Activated CD4-positive, alpha-beta T cell treated with anti-CD3 and anti-CD28 coated beads, Interleukin-2, amount 10 ng/mL, durations not matched to agents 24 days and 14 days (primary cell): Measurements from ENCODE around the gene STT3B. TPM values are rescaled to one million over a fixed set of nuclear protein-coding genes. Genes with fewer than 3 reads are reported as not detected.

Experiments used
- DNase-seq: peaks from one replicate; pipeline ENCODE4 v3.0.0; 2022
- H3K27ac Mint-ChIP-seq: one replicate; pipeline ENCODE4 v1.8.0; 2022; ENCODE audit warnings: mild to moderate bottlenecking, mixed read lengths
- H3K27me3 Mint-ChIP-seq: one replicate; pipeline ENCODE4 v1.8.0; 2022; ENCODE audit warnings: mixed read lengths
- H3K36me3 Mint-ChIP-seq: one replicate; pipeline ENCODE4 v1.8.0; 2022; ENCODE audit warnings: low read depth, mild to moderate bottlenecking, mixed read lengths
- H3K4me1 Mint-ChIP-seq: one replicate; pipeline ENCODE4 v1.8.0; 2021; ENCODE audit warnings: mixed read lengths
- H3K4me3 Mint-ChIP-seq: one replicate; pipeline ENCODE4 v1.8.0; 2022; ENCODE audit warnings: mild to moderate bottlenecking, moderate library complexity, mixed read lengths
- H3K9me3 Mint-ChIP-seq: one replicate; pipeline ENCODE4 v1.8.0; 2021; ENCODE audit warnings: mixed read lengths
- intact Hi-C: fragments of 100-400 bp; cut with micrococcal nuclease; formaldehyde crosslinking; loops from one replicate; pipeline ENCODE4 v1.15.1; 2023
- total RNA-seq: library from RNA; stranded (reverse); gene quantifications from 2 replicates; pipeline ENCODE4 v1.2.3, GENCODE V29; 2022

Gene STT3B
- total RNA-seq, 1 donor from 2014 or later = 120 TPM

DNA sequence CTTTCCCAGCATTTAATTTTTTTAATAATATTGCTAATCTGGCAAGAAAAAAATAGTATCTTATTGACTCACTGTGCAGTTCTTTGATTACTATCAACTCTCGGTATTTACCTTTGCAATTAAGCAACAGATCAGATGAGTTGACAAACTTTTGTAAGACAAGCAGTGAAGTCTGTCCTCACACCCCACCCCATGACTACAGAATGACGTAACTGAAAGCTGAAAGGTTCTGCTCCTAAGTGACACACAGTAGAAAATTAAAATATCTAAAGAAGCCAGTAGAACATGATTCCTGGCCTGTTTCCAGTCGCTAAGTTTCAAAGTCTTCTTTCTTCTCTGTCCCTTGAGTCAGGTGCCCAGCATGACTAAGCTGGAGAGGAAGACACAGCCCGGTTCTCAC is 135.5 kb downstream of the STT3B start:
- no peaks in the 10 kb centered on the region for H3K27me3 Mint-ChIP-seq
- no peaks in the 10 kb centered on the region for H3K4me1 Mint-ChIP-seq
- H3K27ac Mint-ChIP-seq = no peak overlapping the region
- intact Hi-C loops = no loop called here
- no peaks in the 10 kb centered on the region for H3K36me3 Mint-ChIP-seq
- no peak for DNase-seq
- no peaks in the 10 kb centered on the region for H3K9me3 Mint-ChIP-seq
- no peak overlapping the region for H3K4me3 Mint-ChIP-seq

DNA sequence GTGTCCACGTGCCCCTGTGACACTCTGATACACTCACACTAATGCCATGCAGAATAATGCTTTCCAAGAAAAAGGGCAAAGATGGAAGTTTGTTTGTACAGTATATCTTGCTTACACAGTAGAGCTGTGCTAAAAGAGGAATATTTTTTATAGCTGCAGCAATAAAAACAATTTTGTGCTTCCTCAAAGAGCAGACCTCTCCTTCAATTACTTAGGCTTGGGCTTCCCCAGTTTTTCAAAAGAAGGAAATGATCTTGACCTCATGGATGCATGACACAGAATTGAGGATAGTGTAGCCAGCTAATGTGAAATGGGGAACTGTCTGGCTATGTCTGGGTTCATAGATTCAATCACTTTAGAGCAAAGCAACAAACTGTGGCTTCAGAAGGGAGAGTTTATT is 137.4 kb downstream of the STT3B start:
- intact Hi-C loops = no loop called here

GRCh38 chr3:31670722-31671121 is 138.0 kb downstream of the STT3B start:
- no peak overlapping the region for H3K4me3 Mint-ChIP-seq
- H3K36me3 Mint-ChIP-seq = no peaks in the 10 kb centered on the region
- H3K27ac Mint-ChIP-seq = no peak overlapping the region
- H3K9me3 Mint-ChIP-seq = no peaks in the 10 kb centered on the region
- intact Hi-C loops = no loop called here
- no peak for DNase-seq
- H3K27me3 Mint-ChIP-seq = no peaks in the 10 kb centered on the region
- H3K4me1 Mint-ChIP-seq = no peaks in the 10 kb centered on the region

More for the DNA sequence above, 137.4 kb downstream of the STT3B start:
- Mint-ChIP-seq H3K27me3 (no peaks in the 10 kb centered on the region), H3K4me1 (no peaks in the 10 kb centered on the region), H3K4me3 (no peak overlapping the region), H3K9me3 (no peaks in the 10 kb centered on the region), H3K36me3 (no peaks in the 10 kb centered on the region), H3K27ac (no peak overlapping the region)
- DNase-seq = no peak

GRCh38 chr3:31671451-31671850 is 138.7 kb downstream of the STT3B start:
- Mint-ChIP-seq H3K27ac (no peak overlapping the region), H3K36me3 (no peaks in the 10 kb centered on the region), H3K9me3 (no peaks in the 10 kb centered on the region), H3K4me1 (no peaks in the 10 kb centered on the region), H3K27me3 (no peaks in the 10 kb centered on the region), H3K4me3 (no peak overlapping the region)
- intact Hi-C loops = no loop called here
- no peak for DNase-seq

DNA sequence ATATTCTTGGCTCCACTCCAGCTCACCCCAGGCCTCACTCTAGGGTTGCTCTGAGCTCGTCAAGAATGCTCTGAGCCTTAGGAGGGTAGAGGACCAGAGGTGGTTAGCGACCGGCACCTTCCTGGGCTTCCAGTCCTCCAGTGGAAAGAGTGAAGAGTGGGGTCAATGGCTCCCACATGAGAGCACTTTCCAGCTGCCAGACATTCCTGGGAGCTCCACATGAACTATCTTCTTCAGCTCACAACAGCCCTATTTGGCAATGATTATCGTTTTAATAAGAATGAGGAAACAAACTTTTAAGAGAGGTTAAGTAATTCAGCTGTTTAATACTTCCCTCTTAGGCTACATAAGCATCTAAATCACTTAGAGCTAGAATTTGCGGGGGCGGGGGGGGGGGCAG is 139.3 kb downstream of the STT3B start:
- H3K27me3 Mint-ChIP-seq = no peaks in the 10 kb centered on the region
- intact Hi-C loops = no loop called here
- H3K36me3 Mint-ChIP-seq = no peaks in the 10 kb centered on the region
- no peaks in the 10 kb centered on the region for H3K9me3 Mint-ChIP-seq
- H3K4me3 Mint-ChIP-seq = no peak overlapping the region
- no peak overlapping the region for H3K27ac Mint-ChIP-seq
- no peaks in the 10 kb centered on the region for H3K4me1 Mint-ChIP-seq
- no peak for DNase-seq

DNA sequence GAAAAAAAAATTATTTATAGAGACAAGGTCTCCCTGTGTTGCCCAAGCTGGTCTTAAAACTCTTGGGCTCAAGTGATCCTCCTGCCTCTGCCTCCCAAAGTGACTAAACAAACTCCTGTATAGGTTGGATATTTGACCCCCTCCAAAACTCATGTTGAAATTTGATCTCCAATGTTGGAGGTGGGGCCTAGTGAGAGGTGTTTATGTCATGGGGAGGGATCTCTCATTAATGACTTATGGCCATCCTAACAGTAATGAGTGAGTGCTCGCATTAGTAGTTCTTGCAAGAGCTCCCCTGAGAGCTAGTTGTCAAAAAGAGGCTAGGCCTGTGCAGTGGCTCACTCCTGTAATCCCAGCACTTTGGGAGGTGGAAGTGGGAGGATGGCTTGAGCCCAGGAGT is 141.2 kb downstream of the STT3B start:
- intact Hi-C loops = no loop called here
- H3K27ac Mint-ChIP-seq = no peak overlapping the region
- DNase-seq = no peak
- no peak overlapping the region for H3K4me3 Mint-ChIP-seq
- no peaks in the 10 kb centered on the region for H3K9me3 Mint-ChIP-seq
- H3K36me3 Mint-ChIP-seq = no peaks in the 10 kb centered on the region
- no peaks in the 10 kb centered on the region for H3K27me3 Mint-ChIP-seq
- peaks cover 7% of the 10 kb centered on the region for H3K4me1 Mint-ChIP-seq

GRCh38 chr3:31676556-31676955 is 143.8 kb downstream of the STT3B start:
- no peaks in the 10 kb centered on the region for H3K36me3 Mint-ChIP-seq
- H3K9me3 Mint-ChIP-seq = no peaks in the 10 kb centered on the region
- no peak overlapping the region for H3K27ac Mint-ChIP-seq
- H3K4me1 Mint-ChIP-seq = peaks cover 9% of the 10 kb centered on the region
- H3K27me3 Mint-ChIP-seq = no peaks in the 10 kb centered on the region
- intact Hi-C loops = no loop called here
- no peak for DNase-seq
- no peak overlapping the region for H3K4me3 Mint-ChIP-seq

- peaks cover 4% of the 10 kb centered on the region for H3K9me3 Mint-ChIP-seq
- H3K4me3 Mint-ChIP-seq = no peak overlapping the region
- intact Hi-C loops = no loop called here
- peaks cover 9% of the 10 kb centered on the region for H3K4me1 Mint-ChIP-seq
- no peaks in the 10 kb centered on the region for H3K36me3 Mint-ChIP-seq
- DNase-seq = no peak
- H3K27me3 Mint-ChIP-seq = no peaks in the 10 kb centered on the region
- no peak overlapping the region for H3K27ac Mint-ChIP-seq
Observed at GRCh38 chr3:31680072-31680870, 147.5 kb downstream of the STT3B start.
